ENCODE data around the gene BPI.

The BPI gene

GRCh38 chr20:38325167-38325566 is 21.2 kb downstream of the BPI start:
- no peak for TF ChIP-seq CTCF (IDR thresholded peaks at IDR 0.05; ENCODE audit: low read depth, low read length, missing control alignments)
- H3K4me3 ChIP-seq (ENCODE audit: low read depth, low read length), result no peak overlapping the region
- in situ Hi-C loops (cut with HindIII; ENCODE audit: low sequenced_read_pairs), result no loop called here
- DNase-seq (ENCODE audit: low read depth), result no peak

- in situ Hi-C loops (cut with HindIII; ENCODE audit: low sequenced_read_pairs), result no loop called here
- TF ChIP-seq CTCF (IDR thresholded peaks at IDR 0.05; ENCODE audit: low read depth, low read length, missing control alignments), result no peak
- no peak for DNase-seq (ENCODE audit: low read depth)
- H3K4me3 ChIP-seq (ENCODE audit: low read depth, low read length), result no peak overlapping the region
Measured at GRCh38 chr20:38325905-38326304, 21.9 kb downstream of the BPI start.

GRCh38 chr20:38326309-38326708 is 22.4 kb downstream of the BPI start:
- no peak overlapping the region for H3K4me3 ChIP-seq (ENCODE audit: low read depth, low read length)
- in situ Hi-C loops (cut with HindIII; ENCODE audit: low sequenced_read_pairs), result no loop called here
- TF ChIP-seq CTCF (IDR thresholded peaks at IDR 0.05; ENCODE audit: low read depth, low read length, missing control alignments), result no peak
- DNase-seq (ENCODE audit: low read depth), result no peak

GRCh38 chr20:38330638-38331037 is 26.7 kb downstream of the BPI start:
- H3K4me3 ChIP-seq (ENCODE audit: low read depth, low read length), result no peak overlapping the region
- in situ Hi-C loops (cut with HindIII; ENCODE audit: low sequenced_read_pairs), result no loop called here
- TF ChIP-seq CTCF (IDR thresholded peaks at IDR 0.05; ENCODE audit: low read depth, low read length, missing control alignments), result no peak
- no peak for DNase-seq (ENCODE audit: low read depth)

GRCh38 chr20:38331245-38331644 is 27.3 kb downstream of the BPI start:
- H3K4me3 ChIP-seq (ENCODE audit: low read depth, low read length), result no peak overlapping the region
- in situ Hi-C loops (cut with HindIII; ENCODE audit: low sequenced_read_pairs), result no loop called here
- TF ChIP-seq CTCF (IDR thresholded peaks at IDR 0.05; ENCODE audit: low read depth, low read length, missing control alignments), result no peak
- DNase-seq (ENCODE audit: low read depth), result no peak

- no peak for TF ChIP-seq CTCF (IDR thresholded peaks at IDR 0.05; ENCODE audit: low read depth, low read length, missing control alignments)
- DNase-seq (ENCODE audit: low read depth), result no peak
- in situ Hi-C loops (cut with HindIII; ENCODE audit: low sequenced_read_pairs), result no loop called here
- no peak overlapping the region for H3K4me3 ChIP-seq (ENCODE audit: low read depth, low read length)
Measured at GRCh38 chr20:38331814-38332213, 27.9 kb downstream of the BPI start.

- no peak for TF ChIP-seq CTCF (IDR thresholded peaks at IDR 0.05; ENCODE audit: low read depth, low read length, missing control alignments)
- no peak overlapping the region for H3K4me3 ChIP-seq (ENCODE audit: low read depth, low read length)
- in situ Hi-C loops (cut with HindIII; ENCODE audit: low sequenced_read_pairs), result no loop called here
- DNase-seq (ENCODE audit: low read depth), result peak; percentile 34
Measured at GRCh38 chr20:38334016-38334415, 30.1 kb downstream of the BPI start.
